NCI-H146 treated with DMSO at 0.1 percent for 48 hours (cell line): Measurements from ENCODE around the gene ACKR4.
"Not testable (repeated sequence)": the region's sequence is repeated elsewhere in the genome, so short reads cannot be mapped to it uniquely, and the experiment has no call there.

Source experiments
- DNase-seq: peaks from one replicate; lab custom pipeline; 2025; ENCODE audit not compliant: unreplicated experiment; lab: John Stamatoyannopoulos, UW

The ACKR4 gene

DNA sequence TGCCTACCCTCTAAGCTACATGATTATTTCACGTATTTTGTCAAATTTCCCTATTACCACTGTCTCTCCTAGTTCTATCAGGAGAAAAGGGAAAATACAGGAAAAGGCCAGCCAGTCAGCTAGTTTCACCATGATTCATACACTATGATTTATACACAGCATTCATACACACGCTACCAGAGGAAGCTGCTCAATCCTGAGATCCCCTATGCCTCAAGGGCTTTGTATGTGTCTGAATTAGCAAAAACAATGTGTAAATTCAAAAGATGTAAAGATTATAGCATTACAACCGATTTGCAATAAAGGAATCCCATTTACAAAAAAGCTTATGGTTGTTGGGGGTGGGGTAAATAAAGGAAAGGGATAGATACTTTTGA is 3.1 kb upstream of the ACKR4 start:
- DNase-seq = no peak

DNA sequence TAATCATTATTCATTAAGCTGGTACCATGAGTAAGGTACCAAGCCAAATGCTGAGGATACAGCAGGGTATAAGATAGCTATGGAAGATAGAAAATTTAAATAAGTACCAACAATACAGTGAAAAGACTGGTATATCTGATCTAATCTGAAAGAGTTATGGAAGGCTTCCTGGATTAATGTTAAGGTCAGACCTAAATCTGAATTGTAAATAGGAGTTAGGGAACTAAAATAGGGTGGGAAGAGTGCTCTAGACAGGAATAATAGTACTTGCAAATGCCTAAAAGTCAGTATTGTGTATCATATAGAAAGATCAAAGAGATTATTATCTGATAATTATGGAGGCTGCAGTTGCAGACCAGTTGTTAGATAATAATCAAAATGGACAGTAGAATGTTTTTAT is 2.6 kb upstream of the ACKR4 start:
- DNase-seq = no peak

GRCh38 chr3:132595014-132595413 is 2.1 kb upstream of the ACKR4 start:
- no peak for DNase-seq

GRCh38 chr3:132596326-132596725 is 744 bp upstream of the ACKR4 start:
- DNase-seq = no peak

- DNase-seq = no peak
These were observed 590 bp downstream of the ACKR4 start for GRCh38 chr3:132597660-132598059.

GRCh38 chr3:132598181-132598580 is 1.1 kb downstream of the ACKR4 start:
- DNase-seq = no peak

DNA sequence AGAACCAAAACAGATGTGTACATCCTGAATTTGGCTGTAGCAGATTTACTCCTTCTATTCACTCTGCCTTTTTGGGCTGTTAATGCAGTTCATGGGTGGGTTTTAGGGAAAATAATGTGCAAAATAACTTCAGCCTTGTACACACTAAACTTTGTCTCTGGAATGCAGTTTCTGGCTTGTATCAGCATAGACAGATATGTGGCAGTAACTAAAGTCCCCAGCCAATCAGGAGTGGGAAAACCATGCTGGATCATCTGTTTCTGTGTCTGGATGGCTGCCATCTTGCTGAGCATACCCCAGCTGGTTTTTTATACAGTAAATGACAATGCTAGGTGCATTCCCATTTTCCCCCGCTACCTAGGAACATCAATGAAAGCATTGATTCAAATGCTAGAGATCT is 3.5 kb downstream of the ACKR4 start:
- not testable (repeated sequence) for DNase-seq

DNA sequence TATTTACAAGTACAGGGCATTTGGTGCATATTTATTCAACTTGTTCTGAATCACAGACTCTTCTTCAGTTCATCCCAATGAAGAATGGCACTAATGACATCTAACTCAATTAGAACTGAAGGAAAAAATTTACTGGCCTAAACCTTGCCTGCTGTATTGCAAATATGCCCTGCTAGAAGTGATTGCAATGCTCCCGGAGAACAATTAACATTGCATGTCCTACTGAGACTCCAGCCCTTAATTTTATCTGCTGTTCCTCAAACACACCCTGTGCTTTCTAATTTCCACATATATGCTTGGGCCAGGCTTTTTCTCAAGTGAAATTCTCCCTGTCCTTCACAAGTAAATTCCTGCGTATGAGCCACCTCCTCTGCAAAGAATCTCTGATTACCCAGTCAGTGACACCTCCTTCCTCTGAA is 8.3 kb downstream of the ACKR4 start:
- DNase-seq = no peak

- no peak for DNase-seq
These were observed 9.0 kb downstream of the ACKR4 start for GRCh38 chr3:132606085-132606484.

- not testable (repeated sequence) for DNase-seq
These were observed 9.6 kb downstream of the ACKR4 start for GRCh38 chr3:132606620-132607019.

DNA sequence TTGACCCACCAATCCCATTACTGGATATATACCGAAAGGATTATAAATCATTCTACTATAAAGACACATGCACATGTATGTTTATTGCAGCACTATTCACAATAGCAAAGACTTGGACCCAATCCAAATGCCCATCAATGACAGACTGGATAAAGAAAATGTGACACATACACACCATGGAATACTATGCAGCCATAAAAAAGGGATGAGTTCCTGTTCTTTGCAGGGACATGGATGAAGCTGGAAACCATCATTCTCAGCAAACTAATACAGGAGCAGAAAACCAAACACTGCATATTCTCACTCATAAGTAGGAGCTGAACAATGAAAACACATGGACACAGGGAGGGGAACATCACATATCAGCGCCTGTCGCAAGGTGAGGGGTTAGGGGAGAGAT is 18.2 kb downstream of the ACKR4 start:
- DNase-seq = not testable (repeated sequence)

DNA sequence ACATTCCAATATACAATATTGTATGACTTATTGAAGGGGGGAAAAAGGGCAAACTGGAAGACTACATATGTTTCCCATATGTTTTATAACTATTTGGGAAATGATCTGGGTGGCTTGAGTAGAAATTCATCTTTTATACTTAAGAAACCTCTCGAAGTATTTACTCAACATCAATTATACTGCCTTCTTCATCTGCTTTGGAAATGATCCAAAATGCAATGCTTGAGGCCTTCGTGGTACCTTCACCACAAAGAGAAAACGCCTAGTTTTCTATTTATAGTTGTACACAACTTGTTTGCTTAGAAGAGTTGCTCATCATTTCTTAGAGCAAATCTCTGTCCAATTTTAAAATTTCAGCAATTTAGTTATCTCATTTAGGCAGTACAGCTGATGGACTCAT is 18.8 kb downstream of the ACKR4 start:
- no peak for DNase-seq

GRCh38 chr3:132616780-132617179 is 19.7 kb downstream of the ACKR4 start:
- no peak for DNase-seq

- no peak for DNase-seq
These were observed 25.1 kb downstream of the ACKR4 start for GRCh38 chr3:132622148-132622547.

GRCh38 chr3:132622761-132623160 is 25.7 kb downstream of the ACKR4 start:
- no peak for DNase-seq

DNA sequence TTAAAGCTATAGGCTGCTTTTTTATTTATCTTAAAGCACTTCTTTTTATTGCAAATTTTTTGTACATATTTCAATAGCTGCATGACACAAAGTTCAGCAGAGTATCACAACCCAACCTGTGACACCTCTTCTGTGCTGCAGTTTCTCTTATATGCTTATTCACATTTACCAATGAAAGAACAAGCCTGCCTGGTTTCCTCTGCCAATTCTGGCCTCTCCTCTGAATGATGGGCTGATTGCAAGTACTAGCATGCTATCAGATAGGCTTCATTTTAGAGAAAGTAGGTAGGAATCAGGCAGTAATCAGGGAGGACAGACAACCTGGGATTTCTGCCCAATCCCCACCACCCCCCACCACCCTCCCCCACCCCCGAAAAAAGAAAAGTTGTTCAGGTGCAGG is 26.6 kb downstream of the ACKR4 start:
- no peak for DNase-seq

DNA sequence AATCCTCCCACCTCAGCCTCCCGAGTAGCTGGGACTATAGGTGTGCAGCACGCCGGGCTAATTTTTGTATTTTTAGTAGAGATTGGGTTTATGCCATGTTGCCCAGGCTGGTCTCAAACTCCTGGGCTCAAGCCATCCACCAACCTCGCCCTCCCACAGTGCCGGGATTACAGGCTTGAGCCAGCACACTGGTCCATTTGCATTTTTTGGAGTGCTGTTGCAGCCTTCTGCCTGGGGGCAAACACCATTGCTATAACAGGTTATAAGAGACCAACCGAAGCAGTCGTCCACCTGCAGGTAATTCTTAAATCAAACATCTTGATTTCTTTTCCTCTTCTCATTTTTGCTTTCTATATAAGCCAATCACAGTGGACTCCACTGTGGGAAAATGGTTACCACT is 27.7 kb downstream of the ACKR4 start:
- no peak for DNase-seq

- DNase-seq = no peak
These were observed 28.5 kb downstream of the ACKR4 start for GRCh38 chr3:132625613-132626012.

- DNase-seq = no peak
These were observed 29.9 kb downstream of the ACKR4 start for GRCh38 chr3:132626955-132627354.

DNA sequence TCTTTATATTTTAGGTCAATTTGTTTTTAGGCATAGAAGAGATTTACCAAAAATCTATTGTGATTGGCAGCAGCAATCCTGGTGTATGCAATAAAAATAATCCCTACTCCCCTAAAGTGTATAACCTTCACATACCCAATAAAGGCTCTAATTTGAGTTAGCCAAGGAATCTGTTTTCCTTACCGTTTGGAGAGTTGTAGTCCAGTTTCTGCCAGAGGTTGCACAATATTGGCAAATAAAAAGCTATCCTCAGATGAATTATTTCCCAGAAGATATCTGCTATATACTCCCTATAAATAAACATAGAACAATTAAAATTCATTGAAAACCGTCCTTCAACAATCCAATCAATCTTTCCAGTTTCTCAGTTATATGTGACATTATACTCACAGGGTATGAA is 31.1 kb downstream of the ACKR4 start:
- no peak for DNase-seq

DNA sequence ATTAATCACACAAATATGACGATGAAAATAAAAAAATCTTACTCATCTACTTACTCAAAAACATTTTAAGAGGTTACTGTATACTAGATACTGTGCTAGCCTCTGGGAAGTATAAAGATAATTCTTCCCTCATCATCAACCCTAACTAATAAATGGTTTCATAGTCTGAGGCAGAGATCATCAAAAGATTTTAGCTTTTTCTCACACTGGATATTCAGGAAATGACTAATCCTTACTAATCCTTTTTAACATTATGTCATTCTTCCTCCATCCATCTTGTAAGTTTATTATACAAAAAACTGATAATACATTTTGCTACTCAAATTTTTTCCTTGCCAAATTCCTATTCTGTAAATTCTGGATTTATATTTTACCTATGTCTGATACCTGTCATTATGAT is 32.9 kb downstream of the ACKR4 start:
- DNase-seq = no peak

GRCh38 chr3:132630612-132631011 is 33.5 kb downstream of the ACKR4 start:
- no peak for DNase-seq

DNA sequence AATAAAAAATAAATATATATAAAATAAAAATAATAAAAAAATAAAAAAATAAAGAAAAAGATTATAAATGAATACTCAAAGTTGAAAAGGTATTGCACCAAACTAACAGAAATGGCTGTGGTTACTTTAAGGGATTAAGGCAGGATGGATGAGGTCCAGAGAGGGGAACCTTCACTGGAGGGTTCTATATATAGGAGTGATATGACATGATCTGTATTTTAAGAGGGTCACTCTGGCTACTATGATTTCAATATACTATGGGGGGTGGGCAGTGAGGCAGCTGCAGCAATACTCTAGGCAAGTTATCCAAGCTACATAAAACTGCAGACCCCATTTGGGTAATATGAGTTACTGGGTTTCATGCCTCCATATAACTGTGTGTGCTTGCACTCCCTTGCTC is 38.0 kb downstream of the ACKR4 start:
- no peak for DNase-seq

DNA sequence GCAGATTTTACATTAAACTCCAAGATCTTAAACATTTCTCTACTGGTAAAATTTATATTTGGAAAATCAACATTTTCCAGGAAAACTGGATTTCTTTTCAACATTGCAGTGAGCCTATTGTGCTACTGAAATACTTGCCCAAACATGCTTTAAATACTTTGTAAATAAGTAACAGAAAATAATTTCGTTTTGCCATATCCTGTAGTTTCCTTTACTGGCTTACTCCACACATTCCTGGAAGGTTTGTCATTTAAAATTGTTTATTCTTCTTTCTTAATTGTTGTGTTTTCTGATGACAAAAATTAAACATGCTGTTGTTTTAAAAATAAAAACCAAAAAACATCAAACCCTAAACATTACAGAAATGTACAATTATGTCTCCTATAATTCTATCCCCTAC is 40.5 kb downstream of the ACKR4 start:
- DNase-seq = no peak
